HepG2 (cell line): ENCODE results near the gene ANG. TPM values are rescaled to one million over a fixed set of nuclear protein-coding genes. Genes with fewer than 3 reads are reported as not detected.
A peak's percentile ranks its signal among the peaks of the same experiment; 100 is the strongest.

Experiments used
- DNMT3B ChIP-seq: conservative IDR thresholded peaks from 2 replicates; pipeline ENCODE4 v1.6.1; 2016; ENCODE audit warnings: missing biosample characterization, control low read depth
- FOXK1 ChIP-seq: sonication (generic); formaldehyde crosslinking; IDR thresholded peaks from 2 replicates; pipeline ENCODE4 v1.4.0; 2020; ENCODE audit warnings: low read depth, missing genetic modification reagents, borderline replicate concordance
- FOXO1 ChIP-seq: sonication (generic); formaldehyde crosslinking; IDR thresholded peaks from 2 replicates; pipeline ENCODE4 v1.4.0; 2020; ENCODE audit warnings: missing genetic modification reagents
- GTF3A ChIP-seq: sonication (generic); formaldehyde crosslinking; conservative IDR thresholded peaks from 2 replicates; pipeline ENCODE4 v1.4.0; 2020; ENCODE audit warnings: mild to moderate bottlenecking, missing genetic modification reagents
- KDM1A ChIP-seq: IDR thresholded peaks from 2 replicates; pipeline ENCODE4 v1.6.1; 2016; ENCODE audit warnings: missing compliant biosample characterization
- RBM22 ChIP-seq: fragments of 200-400 bp; formaldehyde crosslinking; optimal IDR thresholded peaks from 2 replicates; pipeline ENCODE3; 2017; ENCODE audit warnings: mild to moderate bottlenecking, low read length, moderate library complexity
- SMARCC2 ChIP-seq: fragments of 450-650 bp; IDR thresholded peaks from 2 replicates; pipeline ENCODE4 v1.6.1; 2017; ENCODE audit warnings: antibody characterized with exemption, mild to moderate bottlenecking
- SNAPC5 ChIP-seq: sonication (generic); formaldehyde crosslinking; IDR thresholded peaks from 2 replicates; pipeline ENCODE4 v1.8.1; 2023; ENCODE audit warnings: mild to moderate bottlenecking, missing genetic modification reagents, borderline replicate concordance
- ZNF160 ChIP-seq: sonication (generic); formaldehyde crosslinking; IDR thresholded peaks from 2 replicates; pipeline ENCODE4 v1.8.0; 2022; ENCODE audit warnings: mild to moderate bottlenecking, inconsistent platforms, missing genetic modification reagents
- ZNF280D ChIP-seq: sonication (generic); formaldehyde crosslinking; IDR thresholded peaks from 2 replicates; pipeline ENCODE4 v1.5.1; 2020; ENCODE audit warnings: mild to moderate bottlenecking, missing genetic modification reagents
- ZNF383 ChIP-seq: sonication (generic); formaldehyde crosslinking; IDR thresholded peaks from 2 replicates; pipeline ENCODE4 v1.4.0; 2020; ENCODE audit warnings: missing genetic modification reagents, mild to moderate bottlenecking, borderline replicate concordance
- ZNF550 ChIP-seq: sonication (generic); formaldehyde crosslinking; IDR thresholded peaks from 2 replicates; pipeline ENCODE4 v1.4.0; 2020; ENCODE audit warnings: mild to moderate bottlenecking, missing genetic modification reagents, borderline replicate concordance
- polyA plus RNA-seq, 8 experiments: library from polyadenylated mRNA; depleted of rRNA in 3 of 8; stranded (reverse) in 7 of 8; unstranded in 1 of 8; fragments of >200 nt; fragmentation: Illumina TruSeq in 4 of 8; extraction: Trizol in 4 of 8; gene quantifications; 2 replicates each; pipeline versions ENCODE4 v1.2.1 to v1.2.3, GENCODE V29; 2011 to 2016; ENCODE audit warnings: low read depth in 4 of 8, missing spikeins in 1 of 8, mixed read lengths in 1 of 8; ENCODE audit not compliant: insufficient read depth in 1 of 8
- total RNA-seq, 5 experiments: library from RNA; depleted of rRNA; stranded (reverse); fragments of >200 nt; fragmentation: Illumina TruSeq; extraction: Trizol; gene quantifications; 2 replicates each; pipeline ENCODE4 v1.2.3, GENCODE V29; 2016; ENCODE audit warnings: low read depth in 1 of 5
- TF ChIP-seq, protein P1 (sequence below): sonication (generic); formaldehyde crosslinking; conservative IDR thresholded peaks from 2 replicates; pipeline ENCODE4 v1.4.0; 2020; ENCODE audit warnings: missing genetic modification reagents
- TF ChIP-seq, protein P2 (sequence below): IDR thresholded peaks from 2 replicates; pipeline ENCODE4 v1.6.1; 2016; ENCODE audit warnings: low read depth, missing genetic modification reagents, missing compliant biosample characterization
- TF ChIP-seq, protein P3 (sequence below): sonication (generic); formaldehyde crosslinking; IDR thresholded peaks from 2 replicates; pipeline ENCODE4 v1.4.0; 2020; ENCODE audit warnings: low read depth, mild to moderate bottlenecking, missing genetic modification reagents

ANG gene
- total and polyA plus RNA-seq, 2 of the 13 experiments (the other 11 are each of a cell fraction or from before 2014, with no cell fraction given): 83.6 to 401 TPM

GRCh38 chr14:20681348-20682126 is 7.0 kb upstream of the ANG start (continued):
- peak; percentile 65; the same call in 1 of the 2 replicates for TF ChIP-seq ZNF280D (CRISPR knock-in tag)
- TF ChIP-seq FOXK1: peak; percentile 73; the same call in 1 of the 2 replicates
- TF ChIP-seq FOXO1 (CRISPR knock-in tag): no peak; the same call in 1 of the 2 replicates
- TF ChIP-seq, protein P1, sequence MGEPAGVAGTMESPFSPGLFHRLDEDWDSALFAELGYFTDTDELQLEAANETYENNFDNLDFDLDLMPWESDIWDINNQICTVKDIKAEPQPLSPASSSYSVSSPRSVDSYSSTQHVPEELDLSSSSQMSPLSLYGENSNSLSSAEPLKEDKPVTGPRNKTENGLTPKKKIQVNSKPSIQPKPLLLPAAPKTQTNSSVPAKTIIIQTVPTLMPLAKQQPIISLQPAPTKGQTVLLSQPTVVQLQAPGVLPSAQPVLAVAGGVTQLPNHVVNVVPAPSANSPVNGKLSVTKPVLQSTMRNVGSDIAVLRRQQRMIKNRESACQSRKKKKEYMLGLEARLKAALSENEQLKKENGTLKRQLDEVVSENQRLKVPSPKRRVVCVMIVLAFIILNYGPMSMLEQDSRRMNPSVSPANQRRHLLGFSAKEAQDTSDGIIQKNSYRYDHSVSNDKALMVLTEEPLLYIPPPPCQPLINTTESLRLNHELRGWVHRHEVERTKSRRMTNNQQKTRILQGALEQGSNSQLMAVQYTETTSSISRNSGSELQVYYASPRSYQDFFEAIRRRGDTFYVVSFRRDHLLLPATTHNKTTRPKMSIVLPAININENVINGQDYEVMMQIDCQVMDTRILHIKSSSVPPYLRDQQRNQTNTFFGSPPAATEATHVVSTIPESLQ (CRISPR knock-in tag): no peak
- TF ChIP-seq SMARCC2: no peak
- TF ChIP-seq SNAPC5 (CRISPR knock-in tag): no peak
- TF ChIP-seq DNMT3B (CRISPR knock-in tag): peak; percentile 81; the same call in 1 of the 2 replicates
- no peak for TF ChIP-seq ZNF550 (CRISPR knock-in tag)
- TF ChIP-seq, protein P2, sequence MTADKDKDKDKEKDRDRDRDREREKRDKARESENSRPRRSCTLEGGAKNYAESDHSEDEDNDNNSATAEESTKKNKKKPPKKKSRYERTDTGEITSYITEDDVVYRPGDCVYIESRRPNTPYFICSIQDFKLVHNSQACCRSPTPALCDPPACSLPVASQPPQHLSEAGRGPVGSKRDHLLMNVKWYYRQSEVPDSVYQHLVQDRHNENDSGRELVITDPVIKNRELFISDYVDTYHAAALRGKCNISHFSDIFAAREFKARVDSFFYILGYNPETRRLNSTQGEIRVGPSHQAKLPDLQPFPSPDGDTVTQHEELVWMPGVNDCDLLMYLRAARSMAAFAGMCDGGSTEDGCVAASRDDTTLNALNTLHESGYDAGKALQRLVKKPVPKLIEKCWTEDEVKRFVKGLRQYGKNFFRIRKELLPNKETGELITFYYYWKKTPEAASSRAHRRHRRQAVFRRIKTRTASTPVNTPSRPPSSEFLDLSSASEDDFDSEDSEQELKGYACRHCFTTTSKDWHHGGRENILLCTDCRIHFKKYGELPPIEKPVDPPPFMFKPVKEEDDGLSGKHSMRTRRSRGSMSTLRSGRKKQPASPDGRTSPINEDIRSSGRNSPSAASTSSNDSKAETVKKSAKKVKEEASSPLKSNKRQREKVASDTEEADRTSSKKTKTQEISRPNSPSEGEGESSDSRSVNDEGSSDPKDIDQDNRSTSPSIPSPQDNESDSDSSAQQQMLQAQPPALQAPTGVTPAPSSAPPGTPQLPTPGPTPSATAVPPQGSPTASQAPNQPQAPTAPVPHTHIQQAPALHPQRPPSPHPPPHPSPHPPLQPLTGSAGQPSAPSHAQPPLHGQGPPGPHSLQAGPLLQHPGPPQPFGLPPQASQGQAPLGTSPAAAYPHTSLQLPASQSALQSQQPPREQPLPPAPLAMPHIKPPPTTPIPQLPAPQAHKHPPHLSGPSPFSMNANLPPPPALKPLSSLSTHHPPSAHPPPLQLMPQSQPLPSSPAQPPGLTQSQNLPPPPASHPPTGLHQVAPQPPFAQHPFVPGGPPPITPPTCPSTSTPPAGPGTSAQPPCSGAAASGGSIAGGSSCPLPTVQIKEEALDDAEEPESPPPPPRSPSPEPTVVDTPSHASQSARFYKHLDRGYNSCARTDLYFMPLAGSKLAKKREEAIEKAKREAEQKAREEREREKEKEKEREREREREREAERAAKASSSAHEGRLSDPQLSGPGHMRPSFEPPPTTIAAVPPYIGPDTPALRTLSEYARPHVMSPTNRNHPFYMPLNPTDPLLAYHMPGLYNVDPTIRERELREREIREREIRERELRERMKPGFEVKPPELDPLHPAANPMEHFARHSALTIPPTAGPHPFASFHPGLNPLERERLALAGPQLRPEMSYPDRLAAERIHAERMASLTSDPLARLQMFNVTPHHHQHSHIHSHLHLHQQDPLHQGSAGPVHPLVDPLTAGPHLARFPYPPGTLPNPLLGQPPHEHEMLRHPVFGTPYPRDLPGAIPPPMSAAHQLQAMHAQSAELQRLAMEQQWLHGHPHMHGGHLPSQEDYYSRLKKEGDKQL (CRISPR knock-in tag): 0 out of 2 replicates have a peak, but pooled peaks have one; percentile 21
- TF ChIP-seq, protein P3, sequence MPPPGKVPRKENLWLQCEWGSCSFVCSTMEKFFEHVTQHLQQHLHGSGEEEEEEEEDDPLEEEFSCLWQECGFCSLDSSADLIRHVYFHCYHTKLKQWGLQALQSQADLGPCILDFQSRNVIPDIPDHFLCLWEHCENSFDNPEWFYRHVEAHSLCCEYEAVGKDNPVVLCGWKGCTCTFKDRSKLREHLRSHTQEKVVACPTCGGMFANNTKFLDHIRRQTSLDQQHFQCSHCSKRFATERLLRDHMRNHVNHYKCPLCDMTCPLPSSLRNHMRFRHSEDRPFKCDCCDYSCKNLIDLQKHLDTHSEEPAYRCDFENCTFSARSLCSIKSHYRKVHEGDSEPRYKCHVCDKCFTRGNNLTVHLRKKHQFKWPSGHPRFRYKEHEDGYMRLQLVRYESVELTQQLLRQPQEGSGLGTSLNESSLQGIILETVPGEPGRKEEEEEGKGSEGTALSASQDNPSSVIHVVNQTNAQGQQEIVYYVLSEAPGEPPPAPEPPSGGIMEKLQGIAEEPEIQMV (CRISPR knock-in tag): no peak
- peak; percentile 76; the same call in 1 of the 2 replicates for TF ChIP-seq KDM1A
- no peak; the same call in 1 of the 2 replicates for TF ChIP-seq ZNF383 (CRISPR knock-in tag)
- TF ChIP-seq GTF3A (CRISPR knock-in tag): no peak
- peak; percentile 97 for TF ChIP-seq RBM22
- 0 out of 2 replicates have a peak, but pooled peaks have one; percentile 48 for TF ChIP-seq ZNF160
